Natural killer cell (primary cell): ENCODE results near the gene TM2D3. TPM values are rescaled to one million over a fixed set of nuclear protein-coding genes. Genes with fewer than 3 reads are reported as not detected.

ENCODE experiments used
- ATAC-seq, 3 donors: fragments of 150-1000 bp in 2 of 3; fragments of 200-7000 bp in 1 of 3; cut with Tn5 transposase; 1 replicate in 1 of 3; 2 replicates in 2 of 3; pipeline ENCODE4 v1.10.0; 2021; ENCODE audit warnings: mild to moderate bottlenecking in 2 of 3, moderate library complexity in 2 of 3
- DNase-seq, 2 donors: peaks; one replicate each; pipeline versions ENCODE4 v3.0.0 to v3.0.0-alpha.2; 2013 to 2021; ENCODE audit warnings: mixed read lengths in 1 of 2
- H3K27ac ChIP-seq: one replicate; pipeline ENCODE4 v1.5.1; 2013; ENCODE audit warnings: mild to moderate bottlenecking, low read length
- H3K27me3 ChIP-seq: one replicate; pipeline ENCODE4 v1.6.1; 2013; ENCODE audit warnings: low read length; ENCODE audit not compliant: control insufficient read depth, insufficient read depth
- H3K36me3 ChIP-seq: one replicate; pipeline ENCODE4 v1.6.1; 2013; ENCODE audit warnings: low read length; ENCODE audit not compliant: control insufficient read depth, insufficient read depth
- H3K4me1 ChIP-seq: one replicate; pipeline ENCODE4 v1.6.1; 2013; ENCODE audit warnings: low read length; ENCODE audit not compliant: control insufficient read depth, insufficient read depth
- H3K4me3 ChIP-seq: one replicate; pipeline ENCODE4 v1.5.1; 2013; ENCODE audit warnings: low read length
- H3K9me3 ChIP-seq: one replicate; pipeline ENCODE4 v1.6.1; 2013; ENCODE audit warnings: low read length; ENCODE audit not compliant: control insufficient read depth, insufficient read depth
- H3K27ac Mint-ChIP-seq, 2 donors: one replicate each; pipeline ENCODE4 v1.8.0; 2022; ENCODE audit warnings: mild to moderate bottlenecking in 2 of 2, mixed read lengths in 2 of 2, moderate library complexity in 1 of 2
- H3K27me3 Mint-ChIP-seq, 2 donors: one replicate each; pipeline ENCODE4 v1.8.0; 2022; ENCODE audit warnings: low read depth in 2 of 2, mixed read lengths in 2 of 2
- H3K36me3 Mint-ChIP-seq: one replicate; pipeline ENCODE4 v1.8.0; 2022; ENCODE audit warnings: mixed read lengths
- H3K4me1 Mint-ChIP-seq, 2 donors: one replicate each; pipeline ENCODE4 v1.8.0; 2022; ENCODE audit warnings: mixed read lengths in 2 of 2
- H3K4me3 Mint-ChIP-seq: one replicate; pipeline ENCODE4 v1.8.0; 2022; ENCODE audit warnings: mild to moderate bottlenecking, moderate library complexity, mixed read lengths
- H3K9me3 Mint-ChIP-seq, 2 donors: one replicate each; pipeline ENCODE4 v1.8.0; 2022; ENCODE audit warnings: mixed read lengths in 2 of 2
- WGBS: methylation state at CpG from one replicate; pipeline ENCODE4 v1.1.7; 2013; ENCODE audit warnings: missing lambda C conversion rate; ENCODE audit not compliant: insufficient coverage; 5-methylcytosine and 5-hydroxymethylcytosine counted together
- intact Hi-C: fragments of 100-400 bp; cut with micrococcal nuclease; formaldehyde crosslinking; loops from one replicate; pipeline ENCODE4 v1.14.2; 2022
- total RNA-seq, 4 donors: library from RNA; stranded (reverse); fragments of 120-200 nt in 1 of 4; gene quantifications; one replicate each; pipeline versions ENCODE4 v1.2.3 to v1.2.4, GENCODE V29; 2013 to 2022
- TF ChIP-seq, protein P1 (sequence below): fragments of 200-600 bp; IDR thresholded peaks from one replicate; pipeline ENCODE4 v1.8.0; 2022; ENCODE audit warnings: antibody characterized with exemption

Gene TM2D3
- total RNA-seq, 3 donors from 2014 or later (not counting 1 experiment from before 2014, with no cell fraction given): 59.4 to 76.4 (median 71.2) TPM

DNA sequence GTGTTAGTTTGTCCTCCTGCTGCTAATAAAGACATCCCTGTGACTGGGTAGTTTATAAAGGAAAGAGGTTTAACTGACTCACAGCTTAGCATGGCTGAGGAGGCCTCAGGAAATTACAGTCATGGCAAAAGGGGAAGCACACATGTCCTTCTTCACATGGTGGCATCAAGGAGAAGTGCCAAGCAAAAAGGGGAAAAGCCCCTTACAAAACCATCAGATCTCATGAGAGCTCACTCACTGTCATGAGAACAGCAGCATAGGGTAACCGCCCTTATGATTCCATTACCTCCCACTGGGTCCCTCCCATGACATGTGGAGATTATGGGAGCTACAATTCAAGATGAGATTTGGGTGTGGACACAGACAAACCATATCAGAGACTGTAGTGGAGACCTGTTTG, 27.0 kb downstream of the TM2D3 start:
- no CpG with 5 or more reads among the region's 1 CpG for whole genome bisulfite sequencing
- H3K9me3 Mint-ChIP-seq: no peaks in the 10 kb centered on the region
- no peak overlapping the region for H3K4me3 Mint-ChIP-seq
- intact Hi-C loops: no loop called here
- Histone ChIP-seq H3K4me3 (no peak overlapping the region), H3K36me3 (no peaks in the 10 kb centered on the region), H3K27ac (no peak overlapping the region), H3K4me1 (no peaks in the 10 kb centered on the region), H3K27me3 (no peaks in the 10 kb centered on the region), H3K9me3 (no peaks in the 10 kb centered on the region)
- DNase-seq (no peak), ATAC-seq (no peak)
- H3K27me3 Mint-ChIP-seq: no peaks in the 10 kb centered on the region
- no peak overlapping the region for H3K27ac Mint-ChIP-seq
- peaks cover 12 to 24% of the 10 kb centered on the region in 2 donors for H3K4me1 Mint-ChIP-seq
- TF ChIP-seq, protein P1, sequence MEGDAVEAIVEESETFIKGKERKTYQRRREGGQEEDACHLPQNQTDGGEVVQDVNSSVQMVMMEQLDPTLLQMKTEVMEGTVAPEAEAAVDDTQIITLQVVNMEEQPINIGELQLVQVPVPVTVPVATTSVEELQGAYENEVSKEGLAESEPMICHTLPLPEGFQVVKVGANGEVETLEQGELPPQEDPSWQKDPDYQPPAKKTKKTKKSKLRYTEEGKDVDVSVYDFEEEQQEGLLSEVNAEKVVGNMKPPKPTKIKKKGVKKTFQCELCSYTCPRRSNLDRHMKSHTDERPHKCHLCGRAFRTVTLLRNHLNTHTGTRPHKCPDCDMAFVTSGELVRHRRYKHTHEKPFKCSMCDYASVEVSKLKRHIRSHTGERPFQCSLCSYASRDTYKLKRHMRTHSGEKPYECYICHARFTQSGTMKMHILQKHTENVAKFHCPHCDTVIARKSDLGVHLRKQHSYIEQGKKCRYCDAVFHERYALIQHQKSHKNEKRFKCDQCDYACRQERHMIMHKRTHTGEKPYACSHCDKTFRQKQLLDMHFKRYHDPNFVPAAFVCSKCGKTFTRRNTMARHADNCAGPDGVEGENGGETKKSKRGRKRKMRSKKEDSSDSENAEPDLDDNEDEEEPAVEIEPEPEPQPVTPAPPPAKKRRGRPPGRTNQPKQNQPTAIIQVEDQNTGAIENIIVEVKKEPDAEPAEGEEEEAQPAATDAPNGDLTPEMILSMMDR: no peak
- peaks cover 5% of the 10 kb centered on the region for H3K36me3 Mint-ChIP-seq

DNA sequence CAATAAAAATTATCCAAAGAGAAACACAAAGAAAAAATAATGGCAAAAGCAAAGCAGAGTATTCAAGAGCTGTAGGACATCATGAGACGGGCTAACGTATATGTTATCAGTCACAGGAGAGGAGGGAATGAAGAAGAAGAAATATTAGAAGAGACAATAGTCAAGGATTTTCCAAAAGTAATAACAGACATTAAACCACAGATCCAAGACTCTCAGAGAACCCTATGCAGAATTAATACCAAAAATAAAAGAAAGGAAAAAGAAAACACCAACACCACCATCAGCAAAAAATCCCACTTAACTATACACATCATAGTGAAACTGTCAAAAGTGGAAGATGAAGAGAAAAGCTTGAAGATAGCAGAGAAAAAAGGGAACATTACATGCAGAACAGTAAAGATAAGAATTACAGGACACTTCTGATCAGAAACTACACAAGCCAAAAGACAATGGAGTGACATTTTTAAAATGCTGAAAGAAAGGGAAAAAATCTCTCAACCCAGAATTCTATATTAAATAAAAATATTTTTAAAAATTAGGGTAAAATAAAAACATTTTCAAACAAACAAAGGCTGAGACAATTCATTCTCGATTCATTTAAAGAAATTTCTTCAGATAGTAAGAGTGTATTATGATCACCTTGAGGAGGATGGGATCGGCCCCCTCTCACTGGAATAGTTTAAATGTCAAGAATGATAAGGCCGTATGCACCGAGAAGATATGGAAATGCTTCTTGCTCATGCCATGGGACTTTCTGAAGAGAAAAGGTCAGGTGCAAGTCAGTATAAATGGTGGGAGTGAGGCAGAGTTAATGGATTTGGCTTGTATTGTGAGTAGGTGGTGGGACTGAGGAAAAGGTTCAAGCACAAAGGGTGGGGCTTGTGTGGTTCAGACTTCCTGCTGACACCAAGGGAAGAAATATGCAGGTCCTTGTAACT, 28.5 kb downstream of the TM2D3 start:
- TF ChIP-seq, protein P1: no peak
- Histone ChIP-seq H3K27ac (no peak overlapping the region), H3K27me3 (no peaks in the 10 kb centered on the region), H3K9me3 (no peaks in the 10 kb centered on the region), H3K4me1 (no peaks in the 10 kb centered on the region), H3K36me3 (no peaks in the 10 kb centered on the region), H3K4me3 (no peak overlapping the region)
- Mint-ChIP-seq H3K27me3 (no peaks in the 10 kb centered on the region), H3K36me3 (peaks cover 5% of the 10 kb centered on the region), H3K4me1 (peaks cover 12 to 24% of the 10 kb centered on the region in 2 donors), H3K4me3 (no peak overlapping the region), H3K9me3 (no peaks in the 10 kb centered on the region), H3K27ac (no peak overlapping the region)
- no peak for ATAC-seq
- WGBS: 100% methylated on average over 6 of the region's 6 CpGs
- no peak for DNase-seq
- intact Hi-C loops: no loop called here

DNA sequence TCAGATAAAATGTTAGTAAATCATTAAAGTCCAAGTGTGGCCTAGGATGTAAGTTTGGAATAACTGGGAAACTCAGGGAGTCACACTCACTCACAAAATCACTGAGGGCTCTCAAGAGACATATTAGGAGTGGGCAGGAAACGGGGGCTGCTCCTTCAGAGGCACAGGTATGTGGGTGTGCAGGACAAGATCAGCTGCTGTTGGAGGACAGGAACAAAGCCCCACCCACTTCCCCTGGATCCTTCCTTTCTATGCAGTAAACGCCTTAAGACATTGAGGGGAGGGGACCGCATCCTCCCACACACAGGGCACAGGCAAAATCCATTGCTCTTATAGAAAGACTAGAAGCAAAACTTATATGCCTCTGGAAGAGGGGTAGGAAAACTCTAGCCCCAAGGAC, 30.2 kb downstream of the TM2D3 start:
- H3K4me1 ChIP-seq: no peaks in the 10 kb centered on the region

More for the DNA sequence above, 30.2 kb downstream of the TM2D3 start:
- Histone ChIP-seq H3K9me3 (no peaks in the 10 kb centered on the region), H3K4me3 (no peak overlapping the region), H3K27me3 (no peaks in the 10 kb centered on the region), H3K27ac (no peak overlapping the region), H3K36me3 (no peaks in the 10 kb centered on the region)
- WGBS: no CpG with 5 or more reads among the region's 3 CpGs
- peaks cover 8% of the 10 kb centered on the region for H3K36me3 Mint-ChIP-seq
- TF ChIP-seq, protein P1: no peak
- H3K27me3 Mint-ChIP-seq: no peaks in the 10 kb centered on the region
- H3K4me1 Mint-ChIP-seq: peaks cover 15 to 24% of the 10 kb centered on the region in 2 donors
- H3K9me3 Mint-ChIP-seq: no peaks in the 10 kb centered on the region
- ATAC-seq (no peak), DNase-seq (no peak)
- H3K4me3 Mint-ChIP-seq: no peak overlapping the region
- intact Hi-C loops: no loop called here
- H3K27ac Mint-ChIP-seq: no peak overlapping the region
